PC-9 (cell line): ENCODE results near the gene KIRREL2. TPM values are rescaled to one million over a fixed set of nuclear protein-coding genes. Genes with fewer than 3 reads are reported as not detected.
"Not testable (repeated sequence)": the region's sequence is repeated elsewhere in the genome, so short reads cannot be mapped to it uniquely, and the experiment has no call there.

ENCODE experiments used
- BruUV-seq: library from RNA; stranded (reverse); fragments of 400-500 nt; replicated peaks from 2 replicates; lab custom pipeline; 2021; lab: Mats Ljungman, UMichigan
- CTCF ChIA-PET: fragments of 300-600 bp; sonication (Branson Sonifier 250); formaldehyde crosslinking; loops from one replicate; lab custom pipeline; 2022; ENCODE audit warnings: antibody characterized with exemption; lab: Charles Lee
- POLR2A ChIA-PET: fragments of 300-600 bp; sonication (Branson Sonifier 250); formaldehyde crosslinking; loops from one replicate; lab custom pipeline; 2022; ENCODE audit warnings: antibody characterized with exemption; ENCODE audit not compliant: unreplicated experiment; lab: Charles Lee
- DNase-seq, 2 experiments: peaks; one replicate each; pipeline versions ENCODE4 v3.0.0 to v3.0.0-alpha.2; 2015 to 2022; ENCODE audit warnings: mixed read lengths in 1 of 2
- H2AFZ ChIP-seq: fragments of 200-600 bp; sonication (generic); 2 replicates; pipeline ENCODE4 v1.8.1; 2017; ENCODE audit warnings: antibody characterized with exemption
- H3F3A ChIP-seq: fragments of 200-600 bp; sonication (generic); 2 replicates; pipeline ENCODE4 v1.8.1; 2017; ENCODE audit warnings: antibody characterized with exemption, mild to moderate bottlenecking, low read depth; ENCODE audit not compliant: insufficient read depth
- H3K27ac ChIP-seq: fragments of 200-600 bp; sonication (generic); 2 replicates; pipeline ENCODE4 v1.6.1; 2016; ENCODE audit warnings: mixed run types
- H3K27me3 ChIP-seq: fragments of 200-600 bp; sonication (generic); 2 replicates; pipeline ENCODE4 v1.6.1; 2016; ENCODE audit warnings: low read depth, mixed run types; ENCODE audit not compliant: insufficient read depth
- H3K36me3 ChIP-seq: fragments of 200-600 bp; sonication (generic); 2 replicates; pipeline ENCODE4 v1.6.1; 2016; ENCODE audit warnings: low read depth, mixed run types
- H3K4me1 ChIP-seq: fragments of 200-600 bp; sonication (generic); replicated peaks from 2 replicates; pipeline ENCODE4 v1.6.1; 2016; ENCODE audit warnings: mixed run types; ENCODE audit not compliant: insufficient read depth
- H3K4me2 ChIP-seq: fragments of 200-600 bp; sonication (generic); 2 replicates; pipeline ENCODE4 v1.6.1; 2017; ENCODE audit warnings: mixed run types
- H3K4me3 ChIP-seq: fragments of 200-600 bp; sonication (generic); 2 replicates; pipeline ENCODE4 v1.6.1; 2016; ENCODE audit warnings: mixed run types
- H3K79me2 ChIP-seq: fragments of 200-600 bp; sonication (generic); 2 replicates; pipeline ENCODE4 v1.6.1; 2017; ENCODE audit warnings: low read depth, mixed run types
- H3K9me2 ChIP-seq: fragments of 200-600 bp; sonication (generic); 2 replicates; pipeline ENCODE4 v1.8.1; 2017; ENCODE audit warnings: mild to moderate bottlenecking; ENCODE audit not compliant: insufficient read depth
- H3K9me3 ChIP-seq: fragments of 200-600 bp; sonication (generic); 2 replicates; pipeline ENCODE4 v1.8.1; 2016; ENCODE audit warnings: low read depth; ENCODE audit not compliant: insufficient read depth
- H4K20me1 ChIP-seq: fragments of 200-600 bp; sonication (generic); 2 replicates; pipeline ENCODE4 v1.8.1; 2017; ENCODE audit not compliant: insufficient read depth
- EZH2 ChIP-seq: fragments of 200-600 bp; sonication (generic); IDR thresholded peaks from 2 replicates; pipeline ENCODE4 v1.8.0; 2017; ENCODE audit warnings: antibody characterized with exemption, low read depth
- intact Hi-C: fragments of 100-400 bp; cut with micrococcal nuclease; formaldehyde crosslinking; loops from one replicate; pipeline ENCODE4 v1.10.0; 2022; ENCODE audit not compliant: unreplicated experiment
- total RNA-seq: library from RNA; stranded (reverse); gene quantifications from 2 replicates; pipeline ENCODE4 v1.2.3, GENCODE V29; 2021
- TF ChIP-seq, protein P1 (sequence below): fragments of 200-600 bp; sonication (generic); conservative IDR thresholded peaks from 2 replicates; pipeline ENCODE4 v1.6.1; 2017; ENCODE audit warnings: mixed run types, antibody characterized with exemption, mild to moderate bottlenecking, moderate library complexity

Gene KIRREL2
- total RNA-seq, 1 experiment from 2014 or later: not detected

DNA sequence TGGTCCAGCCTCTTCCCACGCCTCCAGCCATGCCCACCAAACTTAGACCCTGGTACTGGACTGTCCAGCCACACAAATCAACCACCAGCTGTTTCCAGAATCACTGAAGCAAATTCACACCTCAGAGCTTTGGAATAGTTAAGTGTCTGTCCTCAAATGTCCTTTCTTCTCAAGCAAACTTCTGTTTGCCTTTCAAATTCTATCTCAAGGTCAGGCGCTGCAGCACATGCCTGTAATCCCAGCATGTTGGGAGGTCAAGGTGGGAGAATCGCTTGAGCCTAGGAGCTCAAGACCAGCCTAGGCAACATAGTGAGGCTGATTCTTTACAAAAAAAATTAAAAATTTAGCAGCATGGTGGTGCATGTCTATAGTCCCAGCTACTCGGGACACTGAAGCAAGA lies 24.7 kb upstream of the KIRREL2 start:
- Histone ChIP-seq H3K4me1 (no peaks in the 10 kb centered on the region), H3K4me3 (no peak overlapping the region), H3K36me3 (no peaks in the 10 kb centered on the region), H4K20me1 (0 out of 2 replicates have a peak, but pooled peaks cover 3% of the 10 kb centered on the region), H3K27ac (no peak overlapping the region), H3K9me3 (no peaks in the 10 kb centered on the region), H3K27me3 (peaks cover 87% of the 10 kb centered on the region), H3K79me2 (no peaks in the 10 kb centered on the region), H3F3A (no peaks in the 10 kb centered on the region), H3K4me2 (no peak overlapping the region), H3K9me2 (no peaks in the 10 kb centered on the region), H2AFZ (no peak overlapping the region)
- intact Hi-C loops: no loop called here
- CTCF ChIA-PET: no interaction called here
- no TSS peak for BruUV-seq
- TF ChIP-seq, protein P1, sequence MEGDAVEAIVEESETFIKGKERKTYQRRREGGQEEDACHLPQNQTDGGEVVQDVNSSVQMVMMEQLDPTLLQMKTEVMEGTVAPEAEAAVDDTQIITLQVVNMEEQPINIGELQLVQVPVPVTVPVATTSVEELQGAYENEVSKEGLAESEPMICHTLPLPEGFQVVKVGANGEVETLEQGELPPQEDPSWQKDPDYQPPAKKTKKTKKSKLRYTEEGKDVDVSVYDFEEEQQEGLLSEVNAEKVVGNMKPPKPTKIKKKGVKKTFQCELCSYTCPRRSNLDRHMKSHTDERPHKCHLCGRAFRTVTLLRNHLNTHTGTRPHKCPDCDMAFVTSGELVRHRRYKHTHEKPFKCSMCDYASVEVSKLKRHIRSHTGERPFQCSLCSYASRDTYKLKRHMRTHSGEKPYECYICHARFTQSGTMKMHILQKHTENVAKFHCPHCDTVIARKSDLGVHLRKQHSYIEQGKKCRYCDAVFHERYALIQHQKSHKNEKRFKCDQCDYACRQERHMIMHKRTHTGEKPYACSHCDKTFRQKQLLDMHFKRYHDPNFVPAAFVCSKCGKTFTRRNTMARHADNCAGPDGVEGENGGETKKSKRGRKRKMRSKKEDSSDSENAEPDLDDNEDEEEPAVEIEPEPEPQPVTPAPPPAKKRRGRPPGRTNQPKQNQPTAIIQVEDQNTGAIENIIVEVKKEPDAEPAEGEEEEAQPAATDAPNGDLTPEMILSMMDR: no peak
- TF ChIP-seq EZH2: no peak
- POLR2A ChIA-PET: no interaction called here
- DNase-seq: no peak

DNA sequence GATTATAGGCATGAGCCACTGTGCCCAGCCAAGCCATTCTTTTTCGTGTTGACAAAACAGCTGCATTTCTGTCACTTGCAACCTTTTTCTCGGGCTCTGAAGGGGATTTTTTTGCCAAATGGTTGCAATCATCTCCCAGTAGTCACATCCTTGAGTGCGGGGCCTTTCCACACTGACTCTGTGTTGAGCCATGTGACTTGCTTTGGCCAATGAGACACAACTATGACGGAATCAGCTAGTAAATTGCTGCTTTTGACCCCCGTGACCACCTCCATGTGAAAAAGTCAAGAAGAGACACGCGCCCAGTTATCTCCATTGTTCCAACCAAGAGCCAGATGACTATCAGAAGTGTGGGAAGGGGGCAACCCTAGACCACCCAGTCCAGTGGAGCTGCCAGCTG lies 22.7 kb upstream of the KIRREL2 start:
- no peak overlapping the region for H3K4me2 ChIP-seq
- BruUV-seq: no TSS peak
- H3K27ac ChIP-seq: no peak overlapping the region
- intact Hi-C loops: no loop called here
- H3K36me3 ChIP-seq: no peaks in the 10 kb centered on the region
- no peaks in the 10 kb centered on the region for H3K4me1 ChIP-seq
- CTCF ChIA-PET: no interaction called here
- no peaks in the 10 kb centered on the region for H3K79me2 ChIP-seq
- H3K9me2 ChIP-seq: no peaks in the 10 kb centered on the region
- H2AFZ ChIP-seq: no peak overlapping the region
- no peak for DNase-seq
- H3F3A ChIP-seq: 0 out of 2 replicates have a peak, but pooled peaks cover 3% of the 10 kb centered on the region
- H4K20me1 ChIP-seq: 0 out of 2 replicates have a peak, but pooled peaks cover 3% of the 10 kb centered on the region
- H3K9me3 ChIP-seq: no peaks in the 10 kb centered on the region
- TF ChIP-seq, protein P1: no peak
- no peak for TF ChIP-seq EZH2
- H3K4me3 ChIP-seq: no peak overlapping the region
- peaks cover 88% of the 10 kb centered on the region for H3K27me3 ChIP-seq
- POLR2A ChIA-PET: no interaction called here

DNA sequence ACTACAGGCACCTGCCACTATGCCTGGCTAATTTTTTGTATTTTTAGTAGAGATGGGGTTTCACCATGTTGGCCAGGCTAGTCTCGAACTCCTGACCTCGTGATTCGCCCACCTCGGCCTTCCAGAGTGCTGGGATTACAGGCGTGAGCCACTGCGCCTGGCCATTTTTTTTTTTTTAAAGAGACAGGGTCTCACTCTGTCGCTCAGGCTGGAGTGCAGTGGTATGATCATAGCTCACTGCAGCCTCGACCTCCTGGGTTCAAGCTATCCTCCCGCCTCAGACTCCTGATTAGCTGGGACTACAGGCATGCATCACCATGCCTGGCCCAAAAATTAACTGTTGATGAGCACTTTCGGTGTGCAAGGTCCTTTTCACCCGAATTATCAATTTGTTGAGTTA lies 20.6 kb upstream of the KIRREL2 start:
- H3K36me3 ChIP-seq, H3K4me3 ChIP-seq, H4K20me1 ChIP-seq, H3K4me2 ChIP-seq, H3K9me3 ChIP-seq, H3K79me2 ChIP-seq, DNase-seq, H3F3A ChIP-seq, H3K27ac ChIP-seq, H3K4me1 ChIP-seq, BruUV-seq, H3K9me2 ChIP-seq, intact Hi-C loops, H2AFZ ChIP-seq: not testable (repeated sequence)
- ChIA-PET POLR2A (interaction anchor here (0.6 kb wide), 1 partner anchor 32 kb away, joined by 7 read pairs; no protein-coding TSS in a partner anchor), CTCF (interaction anchor here (0.5 kb wide), 2 partner anchors 18 to 409 kb away, joined by 4 to 14 read pairs; no protein-coding TSS in a partner anchor)
- H3K27me3 ChIP-seq: peaks cover 90% of the 10 kb centered on the region
